ENCODE data around the gene P2RX4.
"Not testable (repeated sequence)": the region's sequence is repeated elsewhere in the genome, so short reads cannot be mapped to it uniquely, and the experiment has no call there.

P2RX4 gene, protein sequence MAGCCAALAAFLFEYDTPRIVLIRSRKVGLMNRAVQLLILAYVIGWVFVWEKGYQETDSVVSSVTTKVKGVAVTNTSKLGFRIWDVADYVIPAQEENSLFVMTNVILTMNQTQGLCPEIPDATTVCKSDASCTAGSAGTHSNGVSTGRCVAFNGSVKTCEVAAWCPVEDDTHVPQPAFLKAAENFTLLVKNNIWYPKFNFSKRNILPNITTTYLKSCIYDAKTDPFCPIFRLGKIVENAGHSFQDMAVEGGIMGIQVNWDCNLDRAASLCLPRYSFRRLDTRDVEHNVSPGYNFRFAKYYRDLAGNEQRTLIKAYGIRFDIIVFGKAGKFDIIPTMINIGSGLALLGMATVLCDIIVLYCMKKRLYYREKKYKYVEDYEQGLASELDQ

DNA sequence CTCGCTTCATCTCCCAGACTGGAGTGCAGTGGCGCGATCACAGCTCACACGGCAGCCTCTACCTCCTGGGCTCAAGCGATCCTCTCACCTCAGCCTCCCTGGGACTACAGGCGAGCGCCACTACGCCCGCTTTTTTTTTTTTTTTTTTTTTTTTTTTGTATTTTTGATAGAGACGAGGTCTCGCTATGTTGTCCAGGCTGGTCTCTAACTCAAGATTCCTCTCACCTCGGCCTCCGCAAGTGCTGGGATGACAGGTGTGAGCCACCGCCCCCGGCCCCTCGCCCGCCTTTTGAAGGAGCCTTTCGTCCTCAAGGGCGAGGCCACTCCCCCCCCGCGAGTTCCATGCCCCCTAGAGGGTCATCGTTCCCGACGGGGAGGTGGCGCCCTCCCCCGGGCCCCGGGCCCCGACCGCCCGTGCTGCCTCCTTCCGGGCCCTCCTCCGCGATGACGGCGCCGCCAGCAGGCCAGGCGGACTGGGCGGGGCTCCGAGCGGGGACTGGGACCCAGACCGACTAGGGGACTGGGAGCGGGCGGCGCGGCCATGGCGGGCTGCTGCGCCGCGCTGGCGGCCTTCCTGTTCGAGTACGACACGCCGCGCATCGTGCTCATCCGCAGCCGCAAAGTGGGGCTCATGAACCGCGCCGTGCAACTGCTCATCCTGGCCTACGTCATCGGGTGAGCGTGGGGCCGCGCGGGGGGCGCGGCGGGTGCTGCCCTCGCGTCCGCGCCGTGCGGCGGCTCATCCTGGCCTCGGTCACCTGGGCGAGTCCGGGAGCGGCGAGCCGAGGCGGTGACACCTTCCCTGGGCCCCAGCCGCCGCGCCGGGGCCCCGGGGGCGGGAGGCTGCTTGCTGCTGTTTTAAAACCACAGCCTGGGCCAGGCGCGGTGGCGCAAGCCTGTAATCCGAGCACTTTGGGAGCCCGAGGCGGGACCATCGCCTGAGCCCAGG, at the start of gene P2RX4:
P2RX4 (plus strand) TSS at position 506 of the 949 bp plus-strand sequence; CDS start at position 542, 36 bp downstream.
- H3K27me3 Mint-ChIP-seq, result no peaks in the 10 kb centered on the region
- peaks cover 39% of the 10 kb centered on the region for H3K4me1 Mint-ChIP-seq
- peak within 1 kb of the TSS; percentile 93 to 97 for H3K27ac Mint-ChIP-seq
- H3K9me3 Mint-ChIP-seq, result peaks cover 0 to 2% of the 10 kb centered on the region in 2 donors
- ATAC-seq, result peak; percentile 92
- peak; percentile 87 to 92 for DNase-seq
- peak within 1 kb of the TSS; percentile 95 for H3K4me3 Mint-ChIP-seq

DNA sequence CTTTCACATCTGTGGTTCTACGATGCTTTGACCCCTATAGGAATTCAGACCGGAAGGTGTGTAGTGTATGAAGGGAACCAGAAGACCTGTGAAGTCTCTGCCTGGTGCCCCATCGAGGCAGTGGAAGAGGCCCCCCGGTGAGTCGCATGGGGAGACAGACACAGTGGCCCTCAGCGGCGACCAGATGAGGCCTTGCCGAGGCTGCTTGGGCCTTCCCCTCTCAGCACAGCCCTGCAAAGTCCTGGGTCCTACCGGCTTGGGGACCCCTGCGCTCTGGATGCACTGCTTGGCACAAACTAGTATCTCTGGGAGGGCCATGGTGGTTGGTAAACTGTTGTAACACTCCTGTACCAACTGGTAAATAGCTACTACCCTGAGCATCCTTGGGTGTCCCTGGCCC, 47.5 kb upstream of the P2RX4 start:
- no peak for ATAC-seq
- no peak for DNase-seq
- H3K27me3 Mint-ChIP-seq, result no peaks in the 10 kb centered on the region
- H3K4me3 Mint-ChIP-seq, result no peak overlapping the region
- H3K4me1 Mint-ChIP-seq, result no peaks in the 10 kb centered on the region
- H3K27ac Mint-ChIP-seq, result peak overlapping the region in 1 of 2 donors; percentile 29
- peaks cover 16% of the 10 kb centered on the region in 2 donors for H3K9me3 Mint-ChIP-seq

DNA sequence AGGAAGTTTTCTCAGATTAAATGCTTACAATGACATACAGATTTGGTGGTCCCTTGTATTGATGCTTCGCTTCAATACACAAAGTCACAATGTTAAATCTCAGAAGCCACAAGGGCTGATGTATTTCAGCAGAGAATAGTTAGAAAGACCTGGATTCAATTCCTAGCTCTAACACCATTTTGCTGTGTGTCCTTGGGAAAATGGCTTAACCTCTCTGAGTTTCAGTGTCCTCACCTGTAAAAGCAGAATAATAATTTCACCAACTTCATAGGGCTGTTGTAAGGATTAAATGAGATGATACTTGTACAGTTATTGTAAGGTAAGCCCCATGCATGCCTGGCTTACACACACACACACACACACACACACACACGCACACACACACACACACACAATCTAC, 46.9 kb upstream of the P2RX4 start:
- Mint-ChIP-seq H3K27me3 (no peaks in the 10 kb centered on the region), H3K4me3 (no peak overlapping the region), H3K4me1 (no peaks in the 10 kb centered on the region), H3K27ac (no peak overlapping the region), H3K9me3 (peaks cover 10 to 11% of the 10 kb centered on the region in 2 donors)
- DNase-seq, result no peak
- ATAC-seq, result no peak

DNA sequence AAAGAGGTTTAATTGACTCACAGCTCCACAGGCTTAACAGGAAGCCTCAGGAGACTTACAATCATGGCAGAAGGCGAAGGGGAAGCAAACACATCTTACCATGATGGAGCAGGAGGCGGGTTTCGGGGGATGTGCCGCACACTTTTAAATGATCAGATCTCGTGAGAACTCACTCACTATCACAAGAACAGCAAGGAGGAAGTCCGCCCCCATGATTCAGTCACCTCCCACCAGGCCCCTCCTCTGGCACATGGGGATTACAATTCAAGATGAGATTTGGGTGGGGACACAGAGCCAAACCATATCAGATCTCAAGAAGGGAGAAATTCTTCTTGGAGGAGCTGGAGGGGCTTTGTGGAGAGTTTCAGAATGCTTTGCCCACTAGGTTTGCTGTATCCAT, 45.1 kb upstream of the P2RX4 start:
- H3K9me3 Mint-ChIP-seq, ATAC-seq, H3K4me1 Mint-ChIP-seq, DNase-seq, H3K27ac Mint-ChIP-seq, H3K27me3 Mint-ChIP-seq, H3K4me3 Mint-ChIP-seq: not testable (repeated sequence)

DNA sequence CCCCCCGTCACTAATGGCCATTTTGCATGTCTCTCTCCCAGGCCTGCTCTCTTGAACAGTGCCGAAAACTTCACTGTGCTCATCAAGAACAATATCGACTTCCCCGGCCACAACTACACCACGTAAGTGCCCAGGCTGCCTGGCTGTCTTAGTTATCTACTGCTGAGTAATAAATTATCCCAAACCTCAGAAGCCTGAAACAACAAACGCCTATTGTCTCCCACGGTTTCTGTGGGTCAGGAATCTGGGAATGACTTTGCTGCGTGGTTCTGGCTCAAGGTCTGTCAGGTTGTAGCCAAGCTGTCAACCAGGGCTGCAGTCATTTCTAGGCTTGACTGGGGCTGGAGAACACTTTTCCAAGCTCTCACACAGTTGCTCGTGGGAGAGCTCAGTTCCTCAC, 44.6 kb upstream of the P2RX4 start:
- no peak for DNase-seq

DNA sequence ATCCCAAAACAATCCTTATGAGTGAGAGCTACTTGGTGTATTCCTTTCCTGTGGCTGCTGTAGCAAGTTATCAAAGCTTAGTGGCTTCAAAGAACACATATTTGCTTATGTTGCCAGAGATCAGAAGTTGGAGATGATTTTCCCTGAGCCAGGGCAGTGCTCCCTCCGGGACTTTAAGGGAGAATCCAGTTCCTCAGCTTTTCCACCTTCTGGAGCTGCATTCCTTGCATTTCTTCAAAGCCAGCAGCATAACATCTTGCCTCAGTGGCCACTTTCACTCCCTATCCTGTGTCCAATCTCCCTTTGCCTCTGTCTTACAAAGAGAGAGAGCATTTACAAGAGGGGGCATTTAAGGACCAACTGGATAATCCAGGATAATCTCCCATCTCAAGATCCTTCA, 43.6 kb upstream of the P2RX4 start:
- Mint-ChIP-seq H3K27ac (no peak overlapping the region), H3K27me3 (no peaks in the 10 kb centered on the region), H3K4me3 (no peak overlapping the region), H3K4me1 (peaks cover 6% of the 10 kb centered on the region), H3K9me3 (no peaks in the 10 kb centered on the region)
- DNase-seq (no peak), ATAC-seq (no peak)

More for the DNA sequence above, 44.6 kb upstream of the P2RX4 start:
- H3K9me3 Mint-ChIP-seq, result no peaks in the 10 kb centered on the region
- no peak for ATAC-seq
- no peaks in the 10 kb centered on the region for H3K27me3 Mint-ChIP-seq
- no peaks in the 10 kb centered on the region for H3K4me1 Mint-ChIP-seq
- H3K27ac Mint-ChIP-seq, result no peak overlapping the region
- H3K4me3 Mint-ChIP-seq, result no peak overlapping the region

DNA sequence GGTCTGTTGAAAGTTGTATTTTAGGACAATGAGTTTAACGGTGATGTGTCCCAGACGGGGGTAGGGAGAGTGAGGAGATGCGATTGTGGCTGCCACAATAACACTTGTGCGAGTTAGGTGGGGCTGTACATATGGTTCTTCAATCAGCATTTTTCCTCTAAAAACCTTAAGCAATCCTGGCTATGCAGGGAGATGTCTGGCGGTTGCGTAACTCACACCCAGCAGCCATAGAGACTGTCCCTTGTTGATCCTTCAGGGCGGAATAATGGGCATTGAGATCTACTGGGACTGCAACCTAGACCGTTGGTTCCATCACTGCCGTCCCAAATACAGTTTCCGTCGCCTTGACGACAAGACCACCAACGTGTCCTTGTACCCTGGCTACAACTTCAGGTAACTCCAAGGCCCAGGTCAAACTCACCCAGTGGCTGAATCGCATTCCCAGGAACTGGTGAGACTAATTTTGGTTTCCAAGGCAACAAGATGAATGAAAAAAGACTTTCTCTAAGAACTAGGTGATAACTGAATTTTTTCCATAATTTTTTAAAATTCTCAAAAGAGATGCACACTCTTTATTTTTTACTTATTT, 42.6 kb upstream of the P2RX4 start:
- H3K27ac Mint-ChIP-seq, result no peak overlapping the region
- H3K4me3 Mint-ChIP-seq, result no peak overlapping the region
- H3K27me3 Mint-ChIP-seq, result no peaks in the 10 kb centered on the region
- H3K9me3 Mint-ChIP-seq, result no peaks in the 10 kb centered on the region
- H3K4me1 Mint-ChIP-seq, result peaks cover 7% of the 10 kb centered on the region
- ATAC-seq, result no peak
- DNase-seq, result no peak

DNA sequence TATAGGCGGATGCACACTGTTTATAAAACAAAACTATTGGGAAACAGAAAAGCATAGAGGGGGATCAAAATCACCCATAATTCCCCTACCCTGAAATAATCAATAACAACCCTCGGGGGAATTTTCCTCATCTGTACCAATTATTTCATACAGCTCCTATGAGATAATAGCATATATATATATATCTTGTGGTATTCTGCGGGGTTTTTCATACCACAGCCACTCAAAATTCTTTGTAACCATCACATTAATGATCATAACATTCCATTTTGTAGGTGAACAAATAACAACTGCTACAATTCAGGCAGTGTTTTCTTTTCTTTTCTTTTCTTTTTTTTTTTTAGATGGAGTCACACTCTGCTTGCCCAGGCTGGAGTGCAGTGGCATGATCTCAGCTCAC, 42.0 kb upstream of the P2RX4 start:
- Mint-ChIP-seq H3K4me3 (no peak overlapping the region), H3K27ac (no peak overlapping the region), H3K4me1 (peaks cover 7% of the 10 kb centered on the region), H3K27me3 (no peaks in the 10 kb centered on the region), H3K9me3 (no peaks in the 10 kb centered on the region)
- DNase-seq, result no peak
- no peak for ATAC-seq

DNA sequence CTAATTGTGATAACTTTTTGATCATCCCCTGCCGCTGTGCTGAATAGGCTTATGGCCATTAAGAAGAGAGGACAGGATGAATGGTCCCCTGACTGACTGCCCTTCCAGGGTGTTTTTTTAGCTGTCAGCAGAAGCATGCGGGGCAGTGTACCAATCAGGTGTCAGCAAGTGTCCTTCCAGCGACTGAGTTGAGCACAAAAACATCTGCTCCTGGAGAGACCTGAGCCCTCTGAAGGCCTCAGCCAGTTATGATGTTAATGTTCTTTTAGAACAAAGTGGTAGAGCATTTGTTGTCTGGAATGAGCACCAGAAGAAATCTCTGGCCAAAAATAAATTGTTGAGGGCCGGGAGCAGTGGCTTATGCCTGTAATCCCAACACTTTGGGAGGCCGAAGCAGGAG, 39.8 kb upstream of the P2RX4 start:
- H3K27me3 Mint-ChIP-seq, result no peaks in the 10 kb centered on the region
- no peak overlapping the region for H3K4me3 Mint-ChIP-seq
- ATAC-seq (no peak), DNase-seq (no peak)
- no peaks in the 10 kb centered on the region for H3K9me3 Mint-ChIP-seq
- H3K27ac Mint-ChIP-seq, result no peak overlapping the region
- peaks cover 7% of the 10 kb centered on the region for H3K4me1 Mint-ChIP-seq

DNA sequence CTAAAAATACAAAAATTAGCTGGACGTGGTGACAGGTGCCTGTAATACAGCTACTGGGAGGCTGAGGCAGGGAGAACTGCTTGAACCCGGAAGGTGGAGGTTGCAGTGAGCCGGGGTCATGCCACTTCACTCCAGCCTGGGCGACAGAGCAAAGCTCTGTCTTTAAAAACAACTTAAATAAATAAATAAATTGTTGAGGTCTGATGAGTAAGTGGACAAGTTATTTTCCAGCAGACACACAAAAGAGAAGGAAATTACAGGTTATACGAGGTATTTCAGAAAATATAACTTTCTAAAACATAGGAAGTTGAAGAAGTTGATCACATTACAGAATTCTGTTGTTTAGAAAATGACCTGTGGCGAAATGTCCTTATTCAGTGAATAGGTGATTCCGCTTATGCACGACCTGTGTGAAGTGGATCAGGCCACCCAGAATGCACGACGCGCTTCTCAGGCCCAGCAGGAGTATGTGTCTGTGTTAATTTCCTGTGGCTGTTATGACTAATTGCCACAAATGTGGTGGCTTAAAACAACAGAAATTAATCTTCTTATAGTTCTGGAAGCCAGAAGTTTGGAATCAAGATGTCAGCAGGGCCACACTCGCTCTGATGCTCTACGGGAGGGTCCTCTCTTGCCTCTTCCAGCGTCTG, 39.2 kb upstream of the P2RX4 start:
- H3K9me3 Mint-ChIP-seq, result no peaks in the 10 kb centered on the region
- DNase-seq (no peak), ATAC-seq (peak; percentile 48)
- no peaks in the 10 kb centered on the region for H3K27me3 Mint-ChIP-seq
- H3K27ac Mint-ChIP-seq, result peak overlapping the region in 1 of 2 donors; percentile 23
- no peak overlapping the region for H3K4me3 Mint-ChIP-seq
- H3K4me1 Mint-ChIP-seq, result peaks cover 7% of the 10 kb centered on the region

DNA sequence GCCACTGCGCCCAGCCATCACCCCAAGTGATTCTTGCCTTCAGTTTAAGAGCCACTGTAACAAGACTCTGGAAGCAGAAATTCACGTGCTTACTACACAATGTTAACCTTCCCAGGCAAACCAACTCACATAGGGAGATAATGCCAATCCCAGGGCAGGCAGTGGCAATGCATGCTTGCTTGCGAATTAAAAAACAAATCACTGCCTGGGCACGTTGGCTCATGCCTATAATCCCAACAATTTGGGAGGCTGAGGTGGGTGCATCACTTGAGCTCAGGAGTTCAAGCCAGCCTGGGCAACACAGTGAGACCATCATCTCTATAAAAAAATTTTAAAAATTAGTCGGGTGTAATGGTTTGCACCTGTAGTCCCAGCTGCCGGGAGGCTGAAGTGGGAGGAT, 37.8 kb upstream of the P2RX4 start:
- DNase-seq, result no peak
- no peak overlapping the region for H3K4me3 Mint-ChIP-seq

DNA sequence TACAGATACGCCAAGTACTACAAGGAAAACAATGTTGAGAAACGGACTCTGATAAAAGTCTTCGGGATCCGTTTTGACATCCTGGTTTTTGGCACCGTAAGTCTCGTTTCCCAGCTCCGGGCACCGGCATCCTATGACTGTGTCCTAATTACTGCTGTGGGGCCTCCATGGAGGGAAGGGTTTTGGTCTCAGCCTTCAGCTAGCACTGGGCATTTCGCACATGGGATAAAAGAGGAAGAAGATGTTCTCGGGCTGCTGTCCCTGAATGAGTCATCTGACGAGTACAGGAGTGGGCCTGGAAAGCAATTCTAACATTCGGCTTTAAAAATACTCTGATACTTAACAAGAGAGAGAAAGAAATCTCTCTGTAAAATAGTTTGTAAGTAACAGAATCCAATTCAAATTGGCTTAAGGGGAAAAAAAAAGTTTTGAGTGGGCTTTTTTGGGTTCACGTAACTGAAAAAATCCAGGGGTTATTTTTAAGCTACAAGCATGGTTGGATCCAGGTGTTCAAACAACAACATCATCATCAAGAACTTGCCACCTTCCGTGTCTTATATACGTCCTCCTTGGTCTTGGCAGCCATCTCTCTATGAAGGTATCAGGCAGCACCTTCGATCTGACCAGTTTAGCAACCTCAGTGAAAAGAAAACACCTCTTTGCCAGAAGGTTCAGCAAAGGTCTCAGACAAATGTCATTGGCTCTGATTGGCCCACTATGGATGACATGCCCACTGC, 34.4 kb upstream of the P2RX4 start:
- peak overlapping the region in 1 of 2 donors; percentile 59 for H3K27ac Mint-ChIP-seq
- H3K27me3 Mint-ChIP-seq, result no peaks in the 10 kb centered on the region
- peaks cover 7% of the 10 kb centered on the region for H3K4me1 Mint-ChIP-seq
- ATAC-seq (no peak), DNase-seq (no peak)
- no peaks in the 10 kb centered on the region for H3K9me3 Mint-ChIP-seq
- H3K4me3 Mint-ChIP-seq, result no peak overlapping the region

More for the DNA sequence above, 37.8 kb upstream of the P2RX4 start:
- H3K9me3 Mint-ChIP-seq, result no peaks in the 10 kb centered on the region
- peaks cover 7% of the 10 kb centered on the region for H3K4me1 Mint-ChIP-seq
- H3K27me3 Mint-ChIP-seq, result no peaks in the 10 kb centered on the region
- ATAC-seq, result no peak
- peak overlapping the region; percentile 8 to 42 for H3K27ac Mint-ChIP-seq

DNA sequence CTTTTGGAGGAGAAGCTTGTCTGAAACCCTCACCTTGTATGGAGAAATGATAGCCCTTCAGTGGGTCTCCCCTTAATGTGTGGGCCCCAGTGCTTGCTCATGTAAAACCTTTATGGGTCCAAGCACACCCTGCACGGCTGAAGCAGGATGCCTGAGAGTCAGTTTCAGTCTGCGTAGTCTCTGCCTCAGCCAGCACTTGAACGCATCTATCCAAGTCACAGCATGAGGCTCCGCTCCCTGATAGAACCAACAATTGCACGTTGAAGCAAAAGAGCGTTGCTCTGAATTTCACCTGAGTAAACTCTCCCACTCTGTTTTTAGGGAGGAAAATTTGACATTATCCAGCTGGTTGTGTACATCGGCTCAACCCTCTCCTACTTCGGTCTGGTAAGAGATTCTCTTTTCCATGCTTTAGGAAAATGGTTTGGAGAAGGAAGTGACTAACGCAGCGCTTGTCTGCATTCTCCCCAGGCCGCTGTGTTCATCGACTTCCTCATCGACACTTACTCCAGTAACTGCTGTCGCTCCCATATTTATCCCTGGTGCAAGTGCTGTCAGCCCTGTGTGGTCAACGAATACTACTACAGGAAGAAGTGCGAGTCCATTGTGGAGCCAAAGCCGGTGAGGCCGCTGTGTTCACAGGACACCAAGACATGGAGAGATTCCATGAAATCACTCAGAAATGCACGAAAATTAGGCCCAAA, 33.0 kb upstream of the P2RX4 start:
- H3K27me3 Mint-ChIP-seq, result no peaks in the 10 kb centered on the region
- H3K9me3 Mint-ChIP-seq, result no peaks in the 10 kb centered on the region
- H3K27ac Mint-ChIP-seq, result peak overlapping the region in 1 of 2 donors; percentile 74
- H3K4me1 Mint-ChIP-seq, result peaks cover under 1% of the 10 kb centered on the region
- no peak for ATAC-seq
- DNase-seq, result no peak
- no peak overlapping the region for H3K4me3 Mint-ChIP-seq

DNA sequence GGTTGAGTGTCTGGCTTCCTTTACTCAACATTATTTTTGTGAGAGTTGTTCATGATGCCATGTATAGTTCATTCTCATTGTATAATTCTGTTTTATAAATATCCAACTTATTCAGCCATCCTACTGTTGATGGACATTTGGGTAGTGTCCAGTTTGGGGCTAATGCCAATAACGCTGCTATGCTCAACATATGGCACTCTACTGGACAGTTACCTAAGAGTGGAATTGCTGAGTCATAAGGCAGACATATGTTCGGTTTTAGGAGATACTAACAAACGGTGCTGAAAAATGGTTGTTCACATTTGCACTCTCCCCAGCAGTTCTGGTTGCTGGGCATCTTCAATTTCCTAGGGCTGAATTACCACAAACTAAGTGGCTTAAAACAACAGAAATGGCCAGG, 28.7 kb upstream of the P2RX4 start:
- DNase-seq, result no peak
- ATAC-seq, result no peak
- no peak overlapping the region for H3K4me3 Mint-ChIP-seq
- peaks cover 6% of the 10 kb centered on the region for H3K4me1 Mint-ChIP-seq
- no peaks in the 10 kb centered on the region for H3K27me3 Mint-ChIP-seq
- no peak overlapping the region for H3K27ac Mint-ChIP-seq
- no peaks in the 10 kb centered on the region for H3K9me3 Mint-ChIP-seq

All from stimulated activated naive CD8-positive, alpha-beta T cell treated with anti-CD3 and anti-CD28 coated beads, Interleukin-15, amount 100 ng/mL, for 72 hours (primary cell).